Activated naive CD8-positive, alpha-beta T cell treated with anti-CD3 and anti-CD28 coated beads, Interleukin-2, amount 10 ng/mL, durations not matched to agents 7 days and 5 days (primary cell): ENCODE measurements around the gene TTLL7. TPM values are rescaled to one million over a fixed set of nuclear protein-coding genes. Genes with fewer than 3 reads are reported as not detected.

Experiments used
- ATAC-seq: fragments of 150-1000 bp; cut with Tn5 transposase; one replicate; pipeline ENCODE4 v1.10.0; 2021; ENCODE audit warnings: low read depth, moderate library complexity
- POLR2A ChIA-PET: fragments of 350-600 bp; sonication (Branson Sonifier 250); formaldehyde crosslinking; loops from one replicate; lab custom pipeline; 2021; ENCODE audit warnings: antibody characterized with exemption; lab: Charles Lee
- DNase-seq: peaks from one replicate; pipeline ENCODE4 v3.0.0; 2021
- H3K27ac Mint-ChIP-seq: one replicate; pipeline ENCODE4 v1.8.0; 2022; ENCODE audit warnings: mild to moderate bottlenecking, mixed read lengths
- H3K27me3 Mint-ChIP-seq: one replicate; pipeline ENCODE4 v1.8.0; 2022; ENCODE audit warnings: mild to moderate bottlenecking, moderate library complexity, mixed read lengths
- H3K36me3 Mint-ChIP-seq: one replicate; pipeline ENCODE4 v1.8.0; 2021; ENCODE audit warnings: mild to moderate bottlenecking, mixed read lengths
- H3K4me1 Mint-ChIP-seq: one replicate; pipeline ENCODE4 v1.8.0; 2021; ENCODE audit warnings: mixed read lengths
- H3K4me3 Mint-ChIP-seq: one replicate; pipeline ENCODE4 v1.8.0; 2022; ENCODE audit warnings: mild to moderate bottlenecking, moderate library complexity, mixed read lengths
- H3K9me3 Mint-ChIP-seq: one replicate; pipeline ENCODE4 v1.8.0; 2021; ENCODE audit warnings: mixed read lengths
- total RNA-seq, 2 experiments: library from RNA; stranded (reverse); gene quantifications; one replicate each; pipeline ENCODE4 v1.2.3, GENCODE V29; 2021

Gene TTLL7
- total RNA-seq, 2 experiments from 2014 or later: 1.3 to 2.3 TPM

DNA sequence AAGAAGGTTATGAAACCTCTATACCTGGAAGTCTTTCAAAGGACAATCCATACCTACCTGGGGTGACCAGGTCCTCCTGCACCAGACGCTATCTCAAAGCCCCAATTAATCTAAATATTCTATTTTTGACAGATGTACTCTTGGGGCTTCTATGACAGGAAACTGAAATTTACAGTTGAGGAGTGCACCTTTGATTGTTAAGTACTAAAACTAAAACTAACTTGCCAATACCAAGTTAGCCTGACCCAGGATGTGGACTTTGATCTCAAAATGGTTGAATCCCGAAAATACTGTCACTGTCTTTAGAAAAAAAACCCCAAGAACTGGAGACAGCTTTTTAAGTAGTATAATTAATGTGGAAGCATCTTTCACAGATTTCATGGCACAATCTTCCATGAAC, 162.4 kb downstream of the TTLL7 start:
- ATAC-seq: no peak
- Mint-ChIP-seq H3K27ac (no peak overlapping the region), H3K27me3 (no peaks in the 10 kb centered on the region), H3K4me3 (no peak overlapping the region), H3K36me3 (no peaks in the 10 kb centered on the region), H3K9me3 (no peaks in the 10 kb centered on the region), H3K4me1 (no peaks in the 10 kb centered on the region)
- DNase-seq: no peak
- POLR2A ChIA-PET: no interaction called here

DNA sequence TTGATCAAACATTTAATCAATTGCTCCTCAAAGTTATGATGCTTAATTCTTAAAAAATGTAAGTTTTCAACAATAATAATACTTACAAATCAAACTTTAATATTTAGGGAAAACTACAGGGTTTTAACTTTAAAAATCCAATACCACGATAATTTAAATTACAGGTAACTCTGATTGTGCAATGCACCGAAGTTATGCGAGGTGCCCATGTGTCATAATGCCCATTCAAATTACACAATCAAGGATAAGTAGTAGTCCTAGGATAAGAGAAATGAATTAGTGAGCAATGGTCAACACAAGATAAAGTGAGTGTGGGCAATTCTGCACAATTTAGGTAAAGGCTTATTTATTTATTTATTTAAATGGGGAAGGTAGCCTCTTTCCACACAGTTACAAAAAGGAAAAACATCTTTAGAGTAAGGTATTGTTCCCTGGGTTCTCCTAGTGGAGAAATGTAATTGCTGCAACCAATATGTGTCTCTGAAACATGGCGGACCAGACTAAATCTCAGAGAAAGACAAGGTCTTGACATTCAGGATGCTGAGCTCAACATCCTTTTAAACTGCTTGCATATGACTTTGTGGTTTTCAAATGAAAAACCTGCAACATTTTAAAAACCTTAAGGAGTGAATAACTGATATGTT, 164.2 kb downstream of the TTLL7 start:
- ATAC-seq: no peak
- Mint-ChIP-seq H3K9me3 (no peaks in the 10 kb centered on the region), H3K27me3 (no peaks in the 10 kb centered on the region), H3K27ac (no peak overlapping the region), H3K4me1 (no peaks in the 10 kb centered on the region), H3K4me3 (no peak overlapping the region), H3K36me3 (no peaks in the 10 kb centered on the region)
- POLR2A ChIA-PET: no interaction called here
- no peak for DNase-seq

DNA sequence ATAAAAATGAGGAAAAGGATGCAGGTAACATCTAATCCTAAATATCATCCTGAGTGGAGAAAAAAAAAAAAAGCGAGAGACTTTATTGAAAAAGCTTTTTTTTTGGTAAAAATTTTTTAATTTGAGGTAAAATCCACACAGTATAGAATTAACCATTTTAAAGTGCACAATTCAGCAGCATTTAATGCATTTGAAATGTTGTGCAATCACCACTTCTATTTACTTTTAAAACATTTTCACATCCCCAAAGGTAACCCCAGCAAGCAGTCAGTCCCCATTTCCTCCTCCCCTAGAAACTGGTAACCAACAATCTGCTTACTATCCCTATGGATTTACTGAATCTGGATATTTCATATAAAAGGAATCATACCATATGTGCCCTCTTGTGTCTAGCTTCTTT, 166.7 kb downstream of the TTLL7 start:
- no peak overlapping the region for H3K4me3 Mint-ChIP-seq
- no peak for ATAC-seq
- DNase-seq: no peak
- no peaks in the 10 kb centered on the region for H3K36me3 Mint-ChIP-seq
- H3K27me3 Mint-ChIP-seq: no peaks in the 10 kb centered on the region
- H3K4me1 Mint-ChIP-seq: no peaks in the 10 kb centered on the region
- H3K27ac Mint-ChIP-seq: no peak overlapping the region
- no peaks in the 10 kb centered on the region for H3K9me3 Mint-ChIP-seq
- POLR2A ChIA-PET: no interaction called here

DNA sequence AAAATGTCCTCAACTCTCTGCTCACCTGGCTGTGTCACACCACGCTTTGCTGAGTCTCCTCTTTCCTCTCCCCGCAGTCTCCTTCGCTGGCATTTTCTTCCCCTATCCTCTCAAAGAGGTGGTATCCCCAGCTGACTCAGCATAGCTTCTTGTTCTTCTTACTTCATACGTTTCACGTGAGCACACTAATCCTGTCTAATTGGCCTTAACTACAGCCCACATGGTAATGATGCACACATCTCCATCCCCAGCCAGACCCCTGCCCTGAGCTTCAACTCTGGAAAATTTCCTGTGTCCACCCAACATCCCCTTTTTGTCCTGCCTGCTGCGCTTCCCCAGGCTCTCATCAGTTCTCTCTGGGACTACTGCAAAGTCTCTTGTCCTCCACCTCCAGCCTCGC, 169.8 kb downstream of the TTLL7 start:
- no peak overlapping the region for H3K27ac Mint-ChIP-seq
- no peak overlapping the region for H3K4me3 Mint-ChIP-seq
- no peaks in the 10 kb centered on the region for H3K36me3 Mint-ChIP-seq
- peaks cover 2% of the 10 kb centered on the region for H3K9me3 Mint-ChIP-seq
- H3K27me3 Mint-ChIP-seq: no peaks in the 10 kb centered on the region
- POLR2A ChIA-PET: no interaction called here
- no peak for DNase-seq
- no peak for ATAC-seq
- H3K4me1 Mint-ChIP-seq: no peaks in the 10 kb centered on the region

DNA sequence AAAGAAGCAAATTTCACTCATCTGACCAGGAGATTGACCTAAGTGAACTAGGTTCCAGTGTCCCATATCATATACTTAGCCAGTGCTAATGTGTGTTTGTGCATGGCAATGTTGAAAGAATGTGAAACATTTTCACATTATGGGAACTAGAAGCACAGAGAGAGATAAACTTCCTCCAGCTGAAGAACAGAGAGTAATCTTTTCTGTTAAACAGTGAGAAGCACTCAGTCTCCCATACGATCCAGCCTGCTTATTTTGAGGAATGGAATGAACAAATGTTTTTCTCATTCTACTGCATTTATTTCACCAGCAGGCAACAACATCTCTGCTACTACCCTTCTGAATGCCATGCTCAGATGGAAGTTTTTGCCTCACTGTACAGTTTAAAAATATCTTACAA, 170.5 kb downstream of the TTLL7 start:
- POLR2A ChIA-PET: no interaction called here
- no peaks in the 10 kb centered on the region for H3K27me3 Mint-ChIP-seq

DNA sequence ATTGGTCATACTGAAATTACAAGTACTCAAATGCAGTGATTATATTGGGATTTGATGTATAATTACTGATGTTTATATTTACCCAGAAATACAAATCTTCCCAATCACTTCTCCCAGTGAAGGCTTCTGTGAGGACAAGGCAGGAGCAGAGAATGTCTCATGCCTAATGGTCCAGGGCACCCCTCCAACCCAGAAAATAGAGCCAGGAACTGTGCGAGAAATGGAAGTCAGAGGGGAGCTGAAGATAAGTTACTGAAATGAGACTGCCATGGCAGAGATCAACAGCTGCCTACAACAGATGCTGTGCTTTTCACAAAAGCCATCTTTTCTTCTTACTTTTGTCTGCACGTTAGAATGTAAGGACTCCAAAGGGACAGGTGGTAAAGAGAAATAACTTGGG, 171.2 kb downstream of the TTLL7 start:
- DNase-seq: no peak
- POLR2A ChIA-PET: no interaction called here
- ATAC-seq: no peak
- H3K9me3 Mint-ChIP-seq: peaks cover 7% of the 10 kb centered on the region
- H3K36me3 Mint-ChIP-seq: no peaks in the 10 kb centered on the region
- no peaks in the 10 kb centered on the region for H3K27me3 Mint-ChIP-seq
- no peaks in the 10 kb centered on the region for H3K4me1 Mint-ChIP-seq
- H3K27ac Mint-ChIP-seq: no peak overlapping the region
- no peak overlapping the region for H3K4me3 Mint-ChIP-seq

More for the DNA sequence above, 170.5 kb downstream of the TTLL7 start:
- Mint-ChIP-seq H3K36me3 (no peaks in the 10 kb centered on the region), H3K27ac (no peak overlapping the region), H3K9me3 (peaks cover 7% of the 10 kb centered on the region), H3K4me3 (no peak overlapping the region), H3K4me1 (no peaks in the 10 kb centered on the region)
- DNase-seq (no peak), ATAC-seq (no peak)

DNA sequence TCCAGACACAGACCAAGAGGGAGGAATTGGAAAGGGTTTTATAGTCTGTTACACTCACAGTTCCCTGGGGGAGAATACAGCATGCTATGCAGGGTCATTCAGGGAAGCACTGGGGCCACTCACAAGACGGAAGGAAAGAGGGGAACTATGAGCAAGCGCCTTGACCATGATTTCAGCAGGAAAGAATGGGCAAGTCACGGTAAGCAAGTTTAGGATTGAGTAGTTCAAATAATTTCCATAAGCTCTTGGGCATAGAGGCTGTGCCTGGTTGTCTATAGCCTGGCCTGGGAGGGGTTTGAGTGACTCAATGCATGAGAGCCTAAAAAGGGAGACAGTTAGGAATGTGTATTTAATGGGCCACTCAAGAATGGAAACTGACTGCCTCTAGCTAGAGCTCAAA, 176.7 kb downstream of the TTLL7 start:
- peaks cover 10% of the 10 kb centered on the region for H3K9me3 Mint-ChIP-seq

DNA sequence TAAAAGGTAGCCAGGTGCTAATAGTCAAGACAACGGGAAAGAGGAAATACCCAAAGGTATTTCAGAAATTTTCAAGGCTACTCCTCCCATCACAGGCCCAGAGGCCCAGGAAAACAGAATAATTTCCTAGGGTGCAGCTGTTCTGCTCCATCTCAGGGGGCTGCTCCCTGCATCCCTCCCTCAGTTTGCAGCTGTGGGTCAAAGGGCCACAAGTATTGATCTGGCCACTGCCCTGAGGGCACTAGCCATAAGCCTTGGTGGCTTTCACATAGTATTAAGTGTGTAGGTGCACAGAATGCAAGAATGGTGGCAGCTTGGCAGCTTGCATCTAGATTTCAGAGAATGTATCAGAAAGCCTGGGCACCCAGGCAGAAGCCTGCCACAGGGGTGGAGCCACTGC, 179.5 kb downstream of the TTLL7 start:
- POLR2A ChIA-PET: no interaction called here
- Mint-ChIP-seq H3K27me3 (peaks cover 3% of the 10 kb centered on the region), H3K27ac (no peak overlapping the region), H3K9me3 (peaks cover 9% of the 10 kb centered on the region), H3K36me3 (no peaks in the 10 kb centered on the region), H3K4me1 (no peaks in the 10 kb centered on the region), H3K4me3 (no peak overlapping the region)
- ATAC-seq (no peak), DNase-seq (no peak)

More for the DNA sequence above, 176.7 kb downstream of the TTLL7 start:
- DNase-seq (no peak), ATAC-seq (no peak)
- Mint-ChIP-seq H3K27ac (no peak overlapping the region), H3K27me3 (peaks cover 3% of the 10 kb centered on the region), H3K4me1 (no peaks in the 10 kb centered on the region), H3K4me3 (no peak overlapping the region), H3K36me3 (no peaks in the 10 kb centered on the region)
- POLR2A ChIA-PET: no interaction called here

DNA sequence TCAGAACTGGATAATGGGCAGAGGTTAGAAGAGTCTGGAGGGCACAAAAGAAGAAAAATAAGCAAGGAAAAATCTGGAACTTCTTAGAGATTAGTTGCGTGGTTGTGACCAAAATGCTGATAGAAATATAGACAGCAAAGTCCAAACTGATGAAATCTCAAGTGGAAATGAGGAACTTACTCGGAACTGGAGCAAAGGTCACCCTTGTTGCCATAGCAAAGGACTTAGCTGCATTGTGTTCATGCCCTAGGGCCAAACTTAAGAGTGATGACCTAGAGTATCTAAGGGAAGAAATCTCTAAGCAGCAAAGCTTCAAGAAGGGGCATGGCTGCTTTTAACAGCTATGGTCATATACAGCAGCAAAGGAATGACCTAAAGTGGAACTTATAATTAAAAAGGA, 180.0 kb downstream of the TTLL7 start:
- Mint-ChIP-seq H3K27me3 (peaks cover 3% of the 10 kb centered on the region), H3K36me3 (no peaks in the 10 kb centered on the region), H3K9me3 (peaks cover 7% of the 10 kb centered on the region), H3K4me1 (no peaks in the 10 kb centered on the region), H3K4me3 (no peak overlapping the region), H3K27ac (no peak overlapping the region)
- ATAC-seq (no peak), DNase-seq (no peak)
- POLR2A ChIA-PET: no interaction called here

DNA sequence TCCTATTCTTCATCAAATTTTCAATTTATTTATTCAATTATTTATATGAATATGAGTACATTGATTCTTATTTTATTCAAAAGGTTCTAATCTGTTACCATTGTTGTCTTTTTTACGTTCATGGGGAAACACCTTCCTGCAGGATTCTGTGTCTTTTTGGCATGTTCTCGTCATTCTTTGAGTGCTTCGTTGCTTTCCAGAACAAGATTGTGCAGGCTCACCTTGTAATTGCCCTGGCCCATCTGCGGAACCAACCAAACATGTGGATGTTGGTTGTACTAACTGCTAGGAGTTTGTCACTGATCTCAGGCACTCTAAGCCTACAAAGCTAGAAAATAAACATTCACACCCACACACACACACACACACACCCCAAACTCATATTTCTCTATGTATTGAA, 182.1 kb downstream of the TTLL7 start:
- ATAC-seq: no peak
- no peak overlapping the region for H3K4me3 Mint-ChIP-seq
- H3K27ac Mint-ChIP-seq: no peak overlapping the region
- POLR2A ChIA-PET: no interaction called here
- peaks cover under 1% of the 10 kb centered on the region for H3K27me3 Mint-ChIP-seq
- DNase-seq: no peak
- H3K4me1 Mint-ChIP-seq: no peaks in the 10 kb centered on the region
- no peaks in the 10 kb centered on the region for H3K9me3 Mint-ChIP-seq
- H3K36me3 Mint-ChIP-seq: no peaks in the 10 kb centered on the region

DNA sequence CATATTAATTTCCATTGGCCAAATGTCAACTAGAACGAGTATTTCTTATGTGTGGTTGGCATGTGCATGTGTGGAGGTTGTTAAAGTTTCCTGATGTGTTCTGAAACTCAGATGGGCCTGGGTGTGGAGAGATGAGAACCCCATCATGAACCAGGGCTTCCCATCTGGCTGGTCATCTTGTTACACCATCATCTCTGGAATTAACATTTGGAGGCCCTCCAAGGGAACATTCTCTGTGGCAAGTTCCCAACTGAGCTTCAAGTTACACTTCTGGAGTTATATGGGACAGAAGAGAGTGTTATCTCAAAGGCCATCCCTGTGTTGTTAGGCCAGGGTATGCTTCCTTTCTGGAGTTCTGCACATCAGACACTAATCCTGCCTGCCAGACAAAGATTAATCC, 183.6 kb downstream of the TTLL7 start:
- Mint-ChIP-seq H3K9me3 (no peaks in the 10 kb centered on the region), H3K27ac (no peak overlapping the region), H3K27me3 (no peaks in the 10 kb centered on the region), H3K36me3 (no peaks in the 10 kb centered on the region), H3K4me3 (no peak overlapping the region), H3K4me1 (no peaks in the 10 kb centered on the region)
- no peak for DNase-seq
- no peak for ATAC-seq
- POLR2A ChIA-PET: no interaction called here

Other genes starting within 250 kb of the TTLL7 start
- 100 to 1,000 TPM in 1 of 2 experiments, 10 to 100 TPM in 1; 93.6 to 111 TPM for gene PRKACB, start 145.1 kb upstream of the TTLL7 start, total RNA-seq